T-cell (primary cell): Measurements from ENCODE around the gene ELANE. TPM values are rescaled to one million over a fixed set of nuclear protein-coding genes. Genes with fewer than 3 reads are reported as not detected.

Experiments used
- ATAC-seq, 4 experiments: fragments of 200-7000 bp in 3 of 4; fragments of 150-1000 bp in 1 of 4; cut with Tn5 transposase; replicated peaks in 1 of 4; 1 replicate in 3 of 4; 2 replicates in 1 of 4; pipeline ENCODE4 v1.10.0; 2021; ENCODE audit warnings: moderate library complexity in 3 of 4, mild to moderate bottlenecking in 2 of 4, moderate number of reproducible peaks in 1 of 4
- CTCF ChIA-PET, 2 donors: fragments of 300-600 bp; sonication (Branson Sonifier 250); formaldehyde crosslinking; loops; one replicate each; lab custom pipeline; 2022; ENCODE audit warnings: antibody characterized with exemption in 2 of 2; lab: Charles Lee
- POLR2A ChIA-PET, 2 donors: fragments of 300-600 bp; sonication (Branson Sonifier 250); formaldehyde crosslinking; loops; one replicate each; lab custom pipeline; 2022; ENCODE audit warnings: antibody characterized with exemption in 2 of 2; lab: Charles Lee
- DNase-seq, 35 experiments: peaks; one replicate each; pipeline versions ENCODE4 v3.0.0 to v3.0.0-alpha.2; 2013 to 2023
- H3K27ac ChIP-seq: one replicate; pipeline ENCODE4 v1.5.1; 2013; ENCODE audit warnings: low read length
- H3K27me3 ChIP-seq, 2 experiments: replicated peaks in 1 of 2; 1 replicate in 1 of 2; 2 replicates in 1 of 2; pipeline versions ENCODE4 v1.6.1 to v1.7.0; 2013; ENCODE audit warnings: low read length in 1 of 2, mixed read lengths in 1 of 2; ENCODE audit not compliant: control insufficient read depth in 2 of 2, insufficient read depth in 2 of 2; ENCODE audit errors: extremely low read depth in 1 of 2
- H3K36me3 ChIP-seq, 2 donors: 1 replicate in 1 of 2; 2 replicates in 1 of 2; pipeline versions ENCODE4 v1.6.1 to v1.7.0; 2013; ENCODE audit warnings: low read length in 1 of 2; ENCODE audit not compliant: control insufficient read depth in 2 of 2, insufficient read depth in 1 of 2; ENCODE audit errors: extremely low read depth in 1 of 2
- H3K4me1 ChIP-seq, 2 experiments: 1 replicate in 1 of 2; 2 replicates in 1 of 2; pipeline versions ENCODE4 v1.6.1 to v1.7.0; 2013; ENCODE audit warnings: low read length in 2 of 2, mixed read lengths in 1 of 2; ENCODE audit not compliant: insufficient read depth in 2 of 2, control insufficient read depth in 1 of 2; ENCODE audit errors: extremely low read depth in 1 of 2
- H3K4me3 ChIP-seq, 2 donors: 1 replicate in 1 of 2; 2 replicates in 1 of 2; pipeline versions ENCODE4 v1.5.1 to v1.7.0; 2013; ENCODE audit warnings: mild to moderate bottlenecking in 2 of 2, low read length in 1 of 2, moderate library complexity in 1 of 2; ENCODE audit not compliant: control insufficient read depth in 1 of 2; ENCODE audit errors: extremely low read depth in 1 of 2
- H3K9me3 ChIP-seq: 2 replicates; pipeline ENCODE4 v1.7.0; 2013
- H3K27ac Mint-ChIP-seq, 2 donors: one replicate each; pipeline ENCODE4 v1.8.0; 2020 to 2021; ENCODE audit warnings: mild to moderate bottlenecking in 2 of 2, mixed read lengths in 2 of 2
- H3K27me3 Mint-ChIP-seq, 2 donors: one replicate each; pipeline ENCODE4 v1.8.0; 2021 to 2022; ENCODE audit warnings: mixed read lengths in 2 of 2
- H3K36me3 Mint-ChIP-seq: one replicate; pipeline ENCODE4 v1.8.0; 2021; ENCODE audit warnings: mixed read lengths
- H3K4me1 Mint-ChIP-seq, 3 donors: one replicate each; pipeline ENCODE4 v1.8.0; 2020 to 2022; ENCODE audit warnings: mixed read lengths in 3 of 3, mild to moderate bottlenecking in 1 of 3
- H3K4me3 Mint-ChIP-seq, 3 donors: one replicate each; pipeline ENCODE4 v1.8.0; 2020 to 2022; ENCODE audit warnings: mild to moderate bottlenecking in 3 of 3, mixed read lengths in 3 of 3, moderate library complexity in 3 of 3
- H3K9me3 Mint-ChIP-seq, 3 donors: one replicate each; pipeline ENCODE4 v1.8.0; 2020 to 2022; ENCODE audit warnings: mixed read lengths in 3 of 3
- WGBS: methylation state at CpG from one replicate; pipeline ENCODE4 v1.1.5; 2013; ENCODE audit warnings: missing lambda C conversion rate; ENCODE audit not compliant: insufficient coverage; 5-methylcytosine and 5-hydroxymethylcytosine counted together
- total RNA-seq, 35 experiments: library from RNA in 6 of 35; stranded (reverse) in 6 of 35; fragments of 120-200 nt in 1 of 35; gene quantifications; one replicate each; pipeline versions ENCODE4 v1.2.1 to v1.2.4 and lab custom pipeline; 2013 to 2026

Gene ELANE
- total RNA-seq, 5 donors from 2014 or later (not counting 1 experiment from before 2014, with no cell fraction given) = 0.83 TPM; not detected in 4

DNA sequence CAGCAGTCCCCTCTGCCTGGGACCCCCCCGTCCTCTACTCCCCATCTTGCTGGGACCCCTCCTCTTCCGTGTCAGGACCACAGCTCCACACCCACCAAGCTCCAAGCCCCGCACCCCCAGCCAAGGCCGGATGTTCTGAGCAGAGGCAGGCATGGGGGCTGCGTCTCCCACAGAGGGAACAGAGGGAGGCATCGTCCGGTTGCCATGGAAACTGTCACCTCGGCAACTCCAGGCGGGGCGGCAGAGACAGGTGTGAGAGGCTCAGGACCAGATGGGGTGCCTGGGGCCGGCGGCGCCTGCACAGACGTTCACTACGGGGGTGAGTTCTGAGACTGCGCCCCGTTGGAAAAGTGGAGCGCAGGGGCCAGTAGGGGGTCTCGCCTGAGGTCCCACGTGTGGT, 46.6 kb downstream of the ELANE start:
- peak in 20 of 35 experiments; percentile 29 to 66 (median 48) for DNase-seq
- peaks cover 8 to 54% of the 10 kb centered on the region in 2 donors for H3K36me3 ChIP-seq
- 75% methylated on average over 13 of the region's 20 CpGs for WGBS
- ChIA-PET POLR2A (interaction anchor here (0.6 to 0.7 kb wide), 2 partner anchors 10 to 24 kb away, joined by 4 read pairs; no protein-coding TSS in a partner anchor), CTCF (no interaction called here)
- peaks cover 6% of the 10 kb centered on the region for H3K36me3 Mint-ChIP-seq
- H3K9me3 Mint-ChIP-seq = no peaks in the 10 kb centered on the region
- H3K27ac Mint-ChIP-seq = peak overlapping the region; percentile 16 to 31
- no peak overlapping the region for H3K4me3 Mint-ChIP-seq
- H3K27me3 Mint-ChIP-seq = no peaks in the 10 kb centered on the region
- no peaks in the 10 kb centered on the region for H3K27me3 ChIP-seq
- no peaks in the 10 kb centered on the region for H3K9me3 ChIP-seq
- peaks cover 0 to 51% of the 10 kb centered on the region in 2 experiments for H3K4me1 ChIP-seq
- peaks cover 13 to 42% (median 24%) of the 10 kb centered on the region in 3 donors for H3K4me1 Mint-ChIP-seq
- H3K4me3 ChIP-seq = no peak overlapping the region
- no peak overlapping the region for H3K27ac ChIP-seq
- peak; percentile 25 to 57 (median 34) for ATAC-seq

DNA sequence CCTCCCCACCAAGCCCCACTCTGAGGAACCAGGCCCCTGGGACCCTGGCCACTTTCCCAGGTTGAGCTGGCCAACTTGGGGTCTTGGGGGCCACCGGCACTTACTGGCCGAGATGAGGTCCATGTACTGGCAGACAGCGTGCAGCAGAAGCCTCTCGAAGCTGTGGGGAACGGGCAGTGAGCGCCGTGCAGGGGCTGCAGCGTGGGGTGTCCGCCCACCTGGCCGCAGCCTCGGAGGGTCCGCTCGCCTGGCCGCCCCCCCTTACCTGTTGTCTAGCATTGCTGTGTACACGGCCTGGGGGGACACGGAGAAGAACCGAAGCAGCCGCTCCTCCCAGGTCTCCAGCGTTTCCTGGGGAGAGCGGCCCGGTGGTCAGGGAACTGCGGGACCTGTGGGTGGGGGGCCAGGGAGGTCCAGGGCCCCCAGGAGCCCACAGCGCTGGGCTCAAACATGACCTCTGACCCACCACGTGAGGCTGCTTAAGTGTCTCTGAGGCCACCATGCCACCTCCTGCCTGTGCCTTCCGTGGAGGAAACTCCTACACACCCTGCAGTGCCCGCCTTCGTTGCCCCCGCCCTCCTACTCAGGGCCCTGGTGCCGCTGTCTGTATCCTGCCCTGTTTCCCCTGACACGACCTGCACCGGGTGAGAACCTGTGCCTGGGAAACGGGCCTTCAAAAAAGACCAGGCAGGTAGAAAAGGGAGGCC, 47.4 kb downstream of the ELANE start:
- Mint-ChIP-seq H3K27me3 (no peaks in the 10 kb centered on the region), H3K4me3 (no peak overlapping the region), H3K36me3 (peaks cover 11% of the 10 kb centered on the region), H3K9me3 (no peaks in the 10 kb centered on the region), H3K27ac (no peak overlapping the region), H3K4me1 (peaks cover 13 to 41% (median 28%) of the 10 kb centered on the region in 3 donors)
- 88% methylated on average over 17 of the region's 32 CpGs for WGBS
- ATAC-seq (no peak), DNase-seq (no peak)
- Histone ChIP-seq H3K36me3 (peaks cover 8 to 59% of the 10 kb centered on the region in 2 donors), H3K27ac (no peak overlapping the region), H3K9me3 (no peaks in the 10 kb centered on the region), H3K4me1 (peaks cover 0 to 54% of the 10 kb centered on the region in 2 experiments), H3K27me3 (no peaks in the 10 kb centered on the region), H3K4me3 (no peak overlapping the region)
- CTCF ChIA-PET = no interaction called here
- POLR2A ChIA-PET = interaction anchor here in 1 of 2 donors (0.6 kb wide), 1 partner anchor 16 kb away, joined by 4 read pairs; no protein-coding TSS in a partner anchor

- Mint-ChIP-seq H3K9me3 (no peaks in the 10 kb centered on the region), H3K4me3 (no peak overlapping the region), H3K36me3 (peaks cover 12% of the 10 kb centered on the region), H3K4me1 (peaks cover 18 to 46% (median 30%) of the 10 kb centered on the region in 3 donors), H3K27ac (peak overlapping the region in 1 of 2 donors; percentile 43), H3K27me3 (no peaks in the 10 kb centered on the region)
- Histone ChIP-seq H3K27me3 (no peaks in the 10 kb centered on the region), H3K4me3 (no peak overlapping the region), H3K4me1 (peaks cover 0 to 59% of the 10 kb centered on the region in 2 experiments), H3K27ac (peak overlapping the region; percentile 38), H3K9me3 (no peaks in the 10 kb centered on the region), H3K36me3 (peaks cover 8 to 61% of the 10 kb centered on the region in 2 donors)
- ATAC-seq = peak in 2 of 4 experiments; percentile 8 to 14
- ChIA-PET CTCF (no interaction called here), POLR2A (no interaction called here)
- DNase-seq = no peak
- WGBS = 87% methylated on average over 13 of the region's 15 CpGs
These were observed 47.9 kb downstream of the ELANE start for GRCh38 chr19:900043-900301.

- H3K9me3 ChIP-seq = no peaks in the 10 kb centered on the region
- H3K4me1 ChIP-seq = peaks cover 0 to 61% of the 10 kb centered on the region in 2 experiments
- 97% methylated on average over 23 of the region's 30 CpGs for WGBS
- no peaks in the 10 kb centered on the region for H3K27me3 ChIP-seq
- no peaks in the 10 kb centered on the region for H3K9me3 Mint-ChIP-seq
- H3K27ac ChIP-seq = peak overlapping the region; percentile 38
- peak overlapping the region in 1 of 2 donors; percentile 43 for H3K27ac Mint-ChIP-seq
- H3K36me3 Mint-ChIP-seq = peaks cover 12% of the 10 kb centered on the region
- H3K4me3 Mint-ChIP-seq = no peak overlapping the region
- peak; percentile 48 to 64 (median 52) for ATAC-seq
- ChIA-PET POLR2A (no interaction called here), CTCF (no interaction called here)
- no peak overlapping the region for H3K4me3 ChIP-seq
- peak in 19 of 35 experiments; percentile 17 to 58 (median 45) for DNase-seq
- peaks cover 23 to 51% (median 33%) of the 10 kb centered on the region in 3 donors for H3K4me1 Mint-ChIP-seq
- peaks cover 8 to 61% of the 10 kb centered on the region in 2 donors for H3K36me3 ChIP-seq
- H3K27me3 Mint-ChIP-seq = no peaks in the 10 kb centered on the region
These were observed 48.4 kb downstream of the ELANE start for GRCh38 chr19:900302-901111.

GRCh38 chr19:901216-902092, 49.4 kb downstream of the ELANE start:
- Mint-ChIP-seq H3K27ac (peak overlapping the region in 1 of 2 donors; percentile 16), H3K4me3 (peak overlapping the region in 1 of 3 donors; percentile 13), H3K4me1 (peaks cover 32 to 55% (median 41%) of the 10 kb centered on the region in 3 donors), H3K27me3 (no peaks in the 10 kb centered on the region), H3K36me3 (peaks cover 12% of the 10 kb centered on the region), H3K9me3 (no peaks in the 10 kb centered on the region)
- peaks cover 2 to 70% of the 10 kb centered on the region in 2 experiments for H3K4me1 ChIP-seq
- ChIA-PET CTCF (interaction anchor here in 1 of 2 donors (0.6 to 1.0 kb wide), 2 partner anchors 17 to 38 kb away, joined by 3 read pairs; no protein-coding TSS in a partner anchor), POLR2A (no interaction called here)
- no peak overlapping the region for H3K27ac ChIP-seq
- ATAC-seq = no peak
- no peak overlapping the region for H3K4me3 ChIP-seq
- peaks cover 4 to 61% of the 10 kb centered on the region in 2 donors for H3K36me3 ChIP-seq
- DNase-seq = no peak
- H3K27me3 ChIP-seq = no peaks in the 10 kb centered on the region
- H3K9me3 ChIP-seq = no peaks in the 10 kb centered on the region
- 94% methylated on average over 21 of the region's 27 CpGs for WGBS

GRCh38 chr19:902093-902370, 49.9 kb downstream of the ELANE start:
- 100% methylated on average over 2 of the region's 7 CpGs for WGBS
- H3K4me1 ChIP-seq = peaks cover 4 to 76% of the 10 kb centered on the region in 2 experiments
- DNase-seq (no peak), ATAC-seq (no peak)
- H3K4me3 Mint-ChIP-seq = peak overlapping the region in 1 of 3 donors; percentile 13
- no peak overlapping the region for H3K27ac ChIP-seq
- peak overlapping the region in 1 of 2 donors; percentile 16 for H3K27ac Mint-ChIP-seq
- ChIA-PET POLR2A (no interaction called here), CTCF (interaction anchor here in 1 of 2 donors (0.6 to 1.0 kb wide), 2 partner anchors 17 to 38 kb away, joined by 3 read pairs; no protein-coding TSS in a partner anchor)
- peaks cover 4 to 56% of the 10 kb centered on the region in 2 donors for H3K36me3 ChIP-seq
- no peaks in the 10 kb centered on the region for H3K9me3 ChIP-seq
- H3K9me3 Mint-ChIP-seq = no peaks in the 10 kb centered on the region
- no peak overlapping the region for H3K4me3 ChIP-seq
- no peaks in the 10 kb centered on the region for H3K27me3 Mint-ChIP-seq
- no peaks in the 10 kb centered on the region for H3K27me3 ChIP-seq
- peaks cover 38 to 57% (median 45%) of the 10 kb centered on the region in 3 donors for H3K4me1 Mint-ChIP-seq
- peaks cover 7% of the 10 kb centered on the region for H3K36me3 Mint-ChIP-seq
